NCI-H2081 (cell line): Measurements from ENCODE around the gene RBBP8NL.

Source experiments
- DNase-seq, 2 experiments: peaks; one replicate each; lab custom pipeline; 2025; lab: John Stamatoyannopoulos, UW

RBBP8NL gene

DNA sequence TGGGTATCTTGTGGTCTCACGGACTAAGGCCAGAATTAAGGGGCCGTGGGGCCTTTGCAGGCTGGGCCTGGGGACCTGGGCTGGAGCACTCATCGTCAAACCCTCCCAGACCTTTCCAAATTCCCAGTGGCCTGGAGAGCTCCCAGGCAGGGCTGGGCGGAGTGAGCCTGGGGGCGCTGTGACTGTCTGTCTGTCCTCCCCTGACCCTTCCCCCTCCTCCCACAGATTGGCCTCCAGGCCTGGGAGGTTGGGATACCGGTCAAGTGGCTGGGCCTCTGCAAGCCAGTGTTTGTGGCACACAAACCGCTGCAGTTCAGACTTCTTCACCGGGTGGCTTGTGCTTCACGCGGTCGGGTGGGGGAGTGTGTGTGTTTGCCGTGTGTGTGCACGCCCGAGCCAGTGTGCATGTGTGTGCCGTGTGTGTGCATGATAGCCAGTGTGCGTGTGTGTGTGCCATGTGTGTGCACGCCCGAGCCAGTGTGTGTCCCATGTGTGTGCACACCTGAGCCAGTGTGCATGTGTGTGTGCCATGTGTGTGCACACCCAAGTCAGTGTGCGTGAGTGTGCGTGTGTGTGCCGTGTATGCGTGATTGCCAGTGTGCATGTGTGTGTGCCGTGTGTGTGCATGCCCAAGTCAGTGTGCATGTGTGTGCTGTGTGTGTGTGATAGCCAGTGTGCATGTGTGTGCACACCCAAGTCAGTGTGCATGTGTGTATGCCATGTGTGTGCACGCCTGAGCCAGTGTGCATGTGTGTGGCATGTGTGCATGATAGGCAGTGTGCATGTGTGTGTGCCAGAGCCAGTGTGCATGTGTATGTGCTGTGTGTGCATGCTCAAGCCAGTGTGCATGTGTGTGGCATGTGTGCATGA, 6.3 kb downstream of the RBBP8NL start:
- DNase-seq: no peak

- no peak for DNase-seq
Observed at GRCh38 chr20:62419759-62420158, 7.6 kb downstream of the RBBP8NL start.

DNA sequence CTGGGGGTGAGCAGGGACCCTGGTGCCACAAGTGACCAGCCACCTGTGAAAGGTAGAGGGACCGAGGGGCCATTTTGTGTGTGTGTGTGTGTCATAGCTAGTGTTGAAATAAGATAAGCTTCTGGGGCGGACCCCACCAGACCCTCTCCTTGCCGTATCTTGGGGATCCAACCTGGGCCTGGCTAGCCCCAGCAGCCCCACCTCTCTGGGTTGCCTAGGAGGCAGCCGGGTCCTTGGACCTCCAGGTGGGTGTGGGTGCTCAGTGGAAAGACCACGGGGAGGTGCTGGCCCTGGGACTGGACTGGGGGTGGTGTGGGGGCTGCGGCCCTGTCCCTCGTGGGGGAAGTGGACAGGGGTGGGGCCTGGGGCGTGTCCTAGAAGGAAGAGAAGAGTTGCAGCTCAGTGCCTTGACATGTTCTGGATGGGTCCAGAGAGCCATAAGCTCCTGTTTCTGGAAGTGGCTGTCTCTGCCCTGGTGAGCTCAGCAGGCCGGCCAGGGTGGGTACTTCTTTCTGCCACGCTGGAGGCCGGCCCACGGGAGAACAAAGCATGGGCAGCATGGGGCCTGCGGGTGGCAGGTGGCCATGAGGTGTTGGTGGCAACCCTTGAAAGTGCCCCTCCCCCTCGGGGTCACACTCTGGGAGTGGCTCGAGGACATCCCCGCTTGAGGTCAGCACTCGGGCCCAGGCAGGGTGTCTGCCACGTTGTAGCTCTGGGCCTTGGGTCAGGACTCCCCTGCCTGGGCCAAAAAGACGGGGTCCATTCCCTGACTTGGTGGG, 8.4 kb downstream of the RBBP8NL start:
- no peak for DNase-seq

- DNase-seq: no peak
Observed at GRCh38 chr20:62417981-62418708, 9.2 kb downstream of the RBBP8NL start.

DNA sequence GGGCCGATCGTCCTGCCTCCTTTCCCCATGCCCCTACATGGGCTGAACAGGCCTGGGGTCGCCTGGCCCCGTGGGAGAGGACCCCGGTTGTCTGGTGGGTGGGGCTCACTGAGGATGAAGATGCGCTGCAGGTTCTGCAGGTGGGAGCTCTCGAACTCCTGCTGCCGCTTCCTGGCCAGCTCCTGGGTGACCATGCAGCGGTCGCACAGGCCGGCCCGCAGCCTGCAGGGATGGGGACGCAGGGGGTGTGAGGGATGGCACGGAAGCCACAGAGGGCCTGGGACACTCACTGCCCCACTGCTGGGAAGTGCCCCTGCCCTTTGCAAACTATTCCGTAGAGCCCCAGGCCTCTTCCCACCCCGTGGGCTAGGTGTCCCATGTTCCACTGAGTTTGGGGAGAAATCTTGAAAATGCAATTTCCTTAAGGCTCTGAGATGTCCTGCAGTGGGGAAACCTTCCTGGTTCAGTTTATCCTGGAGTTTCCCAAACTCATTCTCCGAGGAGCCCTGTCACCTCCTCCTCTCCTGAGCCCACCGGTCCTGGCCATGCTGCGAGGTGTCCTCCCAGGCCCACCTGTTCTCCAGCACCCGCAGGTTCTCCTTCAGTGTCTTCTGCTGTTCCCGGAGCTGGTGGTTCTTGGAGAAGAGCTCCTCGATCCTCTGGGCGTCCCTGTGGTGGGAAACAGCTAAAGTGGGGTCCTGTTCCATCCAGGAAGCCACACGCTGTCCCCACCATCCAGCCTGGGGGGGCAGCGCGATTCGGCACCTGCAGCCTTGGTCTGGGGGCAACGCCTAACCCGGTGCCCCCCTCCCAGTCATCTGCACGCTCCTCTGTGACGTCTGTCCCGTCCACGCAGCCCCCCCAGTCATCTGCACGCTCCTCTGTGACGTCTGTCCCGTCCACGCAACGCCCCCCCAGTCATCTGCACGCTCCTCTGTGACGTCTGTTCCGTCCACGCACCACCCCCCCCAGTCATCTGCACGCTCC, 10.4 kb downstream of the RBBP8NL start:
- no peak for DNase-seq

DNA sequence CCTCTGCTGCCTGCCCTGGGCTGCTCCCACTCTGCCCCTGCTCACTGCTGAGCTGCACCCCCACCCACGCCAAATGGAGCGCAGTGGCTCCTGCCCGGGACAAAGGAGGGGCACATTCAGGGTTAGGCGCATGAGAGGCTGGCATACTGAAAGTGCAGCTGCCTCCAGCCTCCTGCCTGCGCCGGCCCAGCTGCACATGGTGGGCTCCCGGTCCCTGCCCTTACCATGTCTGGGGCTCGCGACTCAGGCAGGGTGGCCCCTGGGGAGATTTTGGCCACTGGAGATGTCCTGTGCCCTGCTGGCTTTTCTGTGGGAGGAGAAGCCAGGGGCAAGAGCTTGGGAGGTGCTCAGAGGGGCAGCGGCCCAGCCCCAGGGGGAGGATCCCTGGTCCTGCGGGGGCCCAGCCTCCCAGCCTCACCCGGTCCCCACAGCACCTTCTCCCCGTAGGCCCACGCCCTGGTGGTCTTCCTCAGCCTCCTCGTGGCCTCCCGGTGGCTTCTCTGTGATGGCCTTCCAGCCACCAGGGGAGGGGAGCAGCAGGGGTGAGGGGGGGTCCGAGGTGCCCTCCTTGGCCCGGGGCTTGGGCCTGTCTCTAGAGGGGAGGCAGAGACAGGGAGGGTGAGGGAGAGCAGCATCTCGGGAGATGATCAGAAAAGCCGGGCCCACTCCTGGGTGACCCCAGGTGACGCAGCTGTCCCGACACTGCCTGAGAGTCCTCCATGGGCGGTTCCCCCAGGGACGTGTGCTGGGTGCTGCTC, 11.8 kb downstream of the RBBP8NL start:
- no peak for DNase-seq

- no peak for DNase-seq
Observed at GRCh38 chr20:62413896-62414481, 13.3 kb downstream of the RBBP8NL start.

DNA sequence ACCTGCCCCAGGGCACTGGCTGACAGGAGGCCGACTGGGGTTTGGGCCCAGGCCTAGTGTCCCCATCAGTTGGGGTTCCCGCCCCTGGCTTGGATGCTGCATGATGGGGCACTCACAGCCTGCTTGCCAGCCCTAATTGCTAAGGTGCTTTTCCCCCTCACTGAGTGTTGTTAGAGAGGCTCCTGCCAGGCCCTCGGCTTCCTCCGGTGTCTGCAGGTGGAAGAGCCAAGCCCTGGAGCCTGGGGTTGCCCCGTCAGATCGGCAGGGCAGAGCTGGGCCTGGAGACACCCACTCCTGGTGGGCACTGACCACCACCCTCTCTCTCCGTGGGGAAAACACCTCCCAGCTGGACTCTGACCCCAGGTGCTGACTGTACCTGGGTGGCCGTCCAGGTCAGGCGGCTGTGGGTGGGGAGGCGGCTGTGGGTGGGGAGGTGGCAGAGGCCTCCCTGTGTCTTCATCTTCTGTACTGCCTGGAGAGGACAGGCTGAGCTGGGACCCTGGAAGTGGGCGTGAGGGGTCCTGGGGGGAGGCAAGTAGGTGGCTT, 14.2 kb downstream of the RBBP8NL start:
- no peak for DNase-seq

DNA sequence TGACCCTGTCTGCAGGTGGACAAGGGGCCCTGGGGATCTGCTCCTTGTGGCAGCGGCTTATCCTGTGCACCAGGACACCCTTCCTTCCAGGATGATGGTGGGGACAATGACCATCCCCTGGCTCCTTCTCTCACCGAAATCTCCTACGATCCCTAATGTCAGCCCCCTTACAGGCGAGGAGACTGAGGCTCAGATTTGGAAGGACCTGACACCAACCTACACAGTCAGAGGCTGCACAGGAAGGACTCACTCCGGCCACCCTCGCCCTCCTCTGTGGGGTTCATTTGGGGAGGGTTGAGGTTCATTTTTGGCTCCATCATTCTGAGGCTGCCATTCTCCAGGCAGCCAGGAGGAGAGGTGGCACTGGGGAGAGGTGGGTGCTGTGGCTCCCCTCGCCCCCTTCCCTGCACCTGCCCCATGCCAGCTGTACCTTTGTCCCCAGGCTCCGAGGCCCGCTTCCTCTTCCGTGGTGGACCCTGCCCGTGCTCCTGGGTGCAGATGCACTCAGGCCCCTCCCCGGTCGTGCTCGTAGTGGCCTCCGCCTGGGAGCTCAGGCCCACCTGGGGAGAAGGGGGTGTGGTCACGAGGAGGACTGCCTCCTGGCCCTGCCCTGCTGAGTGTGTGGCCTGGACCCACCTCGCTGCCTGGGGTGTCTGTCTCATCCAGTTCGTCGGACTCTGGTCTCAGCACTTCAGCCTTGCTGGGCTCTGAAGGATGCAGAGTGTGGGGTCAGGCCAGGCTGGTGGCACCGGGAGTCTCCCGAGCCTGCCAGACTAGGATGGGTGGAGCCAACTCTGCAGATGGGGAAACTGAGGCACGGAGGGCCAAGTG, 14.9 kb downstream of the RBBP8NL start:
- DNase-seq: no peak

GRCh38 chr20:62411479-62412193, 15.7 kb downstream of the RBBP8NL start:
- DNase-seq: peak; percentile 46 to 76

DNA sequence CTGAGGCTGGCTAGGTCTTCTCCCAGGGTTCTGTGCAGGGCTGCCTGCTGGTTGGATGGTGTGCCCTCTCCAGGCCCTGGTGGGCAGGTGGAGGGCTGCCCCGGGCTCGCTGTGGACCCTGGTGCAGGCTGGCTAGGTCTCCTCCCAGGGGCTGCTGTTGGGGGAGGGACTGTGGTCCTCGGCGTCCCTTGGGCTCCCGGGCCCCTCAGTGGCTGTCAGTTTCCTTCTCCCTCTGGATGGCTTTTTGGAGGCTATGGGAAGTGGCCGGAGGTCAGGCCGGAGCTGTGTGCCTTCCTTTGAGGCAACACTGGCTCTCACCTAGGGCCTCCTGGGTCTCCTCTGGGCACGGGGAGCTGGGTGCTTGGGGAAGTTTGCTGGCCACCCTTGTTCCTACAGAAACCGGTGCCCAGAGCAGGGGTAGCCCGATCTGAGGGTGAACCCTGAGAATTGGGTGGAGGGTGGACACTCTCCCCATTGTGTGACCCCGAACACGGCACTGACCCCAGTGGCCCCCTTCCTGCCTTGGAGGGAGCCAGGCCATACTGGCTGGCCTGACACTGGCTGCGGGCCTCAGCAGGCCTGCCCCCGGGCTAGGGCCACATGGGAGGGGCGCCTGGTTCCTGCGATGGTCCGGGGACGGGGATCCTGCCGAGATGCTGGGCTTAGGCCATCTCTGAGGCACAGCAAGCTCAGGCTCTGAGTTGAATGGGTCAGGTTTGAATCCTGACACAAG, 16.4 kb downstream of the RBBP8NL start:
- DNase-seq: no peak

DNA sequence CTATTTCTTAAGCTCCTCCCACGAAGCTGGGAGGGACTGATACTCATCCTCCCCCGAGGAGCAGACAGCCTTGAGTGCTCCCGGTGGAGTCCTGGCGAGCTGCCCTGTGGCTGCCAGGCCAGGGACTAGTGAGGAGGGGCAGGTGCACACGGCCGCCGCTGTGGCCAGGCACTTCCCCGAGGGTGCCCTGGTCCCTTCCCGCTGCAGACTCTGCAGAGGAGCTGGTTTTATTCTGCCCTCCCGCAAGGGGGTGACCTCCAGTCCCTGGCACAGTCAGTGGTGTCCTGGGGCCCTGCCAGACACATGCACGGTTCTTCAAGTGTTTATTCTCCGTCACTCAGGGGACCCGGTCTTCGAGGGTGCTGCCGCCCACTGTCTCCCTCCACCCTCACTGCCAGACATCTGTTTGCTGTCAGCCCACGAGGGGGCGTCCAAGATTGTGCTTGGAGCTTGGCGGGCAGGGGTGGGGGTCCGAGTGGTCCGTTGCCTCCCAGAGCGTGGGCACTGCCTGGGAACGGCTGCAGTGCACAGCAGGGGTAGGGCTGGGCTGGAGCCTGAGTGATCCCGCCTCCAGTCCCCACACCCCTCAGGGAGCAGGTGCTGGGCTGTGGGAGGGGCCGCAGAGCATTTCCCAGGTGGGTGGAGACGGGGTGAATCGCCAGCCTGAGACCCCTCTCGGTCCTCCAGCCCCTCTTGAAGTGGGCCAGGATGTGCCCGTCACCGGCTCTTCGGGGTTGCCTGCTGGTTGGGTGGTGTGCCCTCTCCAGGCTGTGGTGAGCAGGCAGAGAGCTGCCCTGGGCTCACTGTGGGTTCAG, 17.2 kb downstream of the RBBP8NL start:
- DNase-seq: peak; percentile 53 to 54

- DNase-seq: no peak
Observed at GRCh38 chr20:62409086-62409853, 18.1 kb downstream of the RBBP8NL start.

DNA sequence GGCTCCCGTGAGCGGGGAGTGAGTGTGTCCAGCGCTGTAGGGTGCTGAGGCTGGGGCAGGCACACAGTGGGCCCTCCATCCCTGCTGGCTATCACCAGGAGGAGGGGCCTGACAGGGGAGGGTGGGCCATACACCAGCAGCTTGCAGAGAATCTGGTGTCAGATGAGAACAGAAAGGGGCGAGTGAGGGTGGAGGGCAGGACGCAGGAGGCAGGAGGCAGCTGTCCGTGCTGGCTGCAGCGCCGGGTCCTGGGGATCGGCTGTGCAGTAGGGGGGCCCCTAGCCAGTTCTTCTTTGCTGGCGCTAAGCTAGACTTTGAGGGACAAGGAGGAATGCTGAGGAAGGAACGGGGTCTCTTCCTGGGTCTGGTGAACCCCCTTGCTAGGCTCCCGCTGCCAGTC, 18.7 kb downstream of the RBBP8NL start:
- no peak for DNase-seq

DNA sequence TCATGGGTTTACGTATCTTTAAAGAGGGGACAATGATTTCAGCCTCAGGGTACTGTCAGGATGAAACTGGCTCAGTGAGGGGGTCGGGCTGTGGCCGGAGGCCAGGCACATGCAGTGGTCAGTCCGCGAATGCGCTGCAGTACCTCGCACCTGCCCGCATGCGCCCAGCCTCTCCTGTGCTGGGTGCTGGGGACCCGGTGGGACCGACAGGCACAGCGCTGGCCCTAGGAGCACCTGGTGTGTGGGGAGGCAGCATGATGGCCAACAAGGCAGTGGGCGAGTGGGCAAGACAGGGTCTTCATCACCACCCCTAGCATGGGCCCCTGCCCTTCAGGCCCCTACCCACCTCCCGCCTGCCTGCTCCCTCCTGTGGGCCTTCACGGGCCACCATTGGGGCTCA, 19.3 kb downstream of the RBBP8NL start:
- DNase-seq: no peak
